Mesodermal cell (in vitro differentiated cells): ENCODE data around the gene AOPEP.
"Not testable (repeated sequence)": the region's sequence is repeated elsewhere in the genome, so short reads cannot be mapped to it uniquely, and the experiment has no call there.

Experiments used
- H3K27ac ChIP-seq: 2 replicates; pipeline ENCODE4 v1.7.0; 2013; ENCODE audit warnings: mild to moderate bottlenecking, low read depth, low read length, moderate library complexity; ENCODE audit not compliant: severe bottlenecking
- H3K36me3 ChIP-seq: 2 replicates; pipeline ENCODE4 v1.7.1; 2013; ENCODE audit warnings: mild to moderate bottlenecking, low read length, moderate library complexity; ENCODE audit not compliant: control insufficient read depth, insufficient read depth
- H3K4me1 ChIP-seq: one replicate; pipeline ENCODE4 v1.7.1; 2013; ENCODE audit warnings: mild to moderate bottlenecking, low read length; ENCODE audit not compliant: insufficient read depth, control insufficient read depth, poor library complexity, severe bottlenecking
- H3K4me3 ChIP-seq: 2 replicates; pipeline ENCODE4 v1.7.0; 2013; ENCODE audit warnings: low read length, control low read depth, mild to moderate bottlenecking; ENCODE audit not compliant: insufficient read depth, poor library complexity, severe bottlenecking; ENCODE audit errors: extremely low read depth
- H3K9me3 ChIP-seq: 2 replicates; pipeline ENCODE4 v1.7.1; 2013; ENCODE audit warnings: mild to moderate bottlenecking, low read length, moderate library complexity; ENCODE audit not compliant: control insufficient read depth
- WGBS, 2 experiments: methylation state at CpG; one replicate each; pipeline ENCODE4 v1.1.5; 2013; ENCODE audit warnings: missing lambda C conversion rate in 2 of 2; ENCODE audit not compliant: insufficient coverage in 2 of 2; 5-methylcytosine and 5-hydroxymethylcytosine counted together

Gene AOPEP

DNA sequence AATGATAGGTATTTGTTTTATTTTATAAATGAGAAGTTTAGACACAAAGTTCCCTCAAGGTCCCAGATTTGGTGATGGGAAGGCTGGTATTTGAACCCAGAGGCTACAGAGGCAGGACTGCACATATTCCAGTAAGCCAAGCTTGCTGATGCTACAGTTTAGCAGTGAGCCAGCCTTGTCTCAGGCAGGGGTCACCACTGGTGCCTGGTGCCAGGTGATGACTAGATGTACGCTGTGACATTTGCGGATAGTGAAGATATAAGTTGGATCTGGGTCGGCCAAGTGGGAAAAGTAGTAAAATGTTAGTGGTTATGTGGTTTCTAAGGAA lies 143.9 kb downstream of the AOPEP start:
- WGBS, 2 experiments, result 92 to 100% methylated on average over 2 to 3 of the region's 3 CpGs
- no peaks in the 10 kb centered on the region for H3K9me3 ChIP-seq
- no peak overlapping the region for H3K4me3 ChIP-seq
- H3K27ac ChIP-seq, result peak overlapping the region; percentile 57
- H3K36me3 ChIP-seq, result no peaks in the 10 kb centered on the region
- H3K4me1 ChIP-seq, result peaks cover 78% of the 10 kb centered on the region

- Histone ChIP-seq H3K4me1 (peaks cover 72% of the 10 kb centered on the region), H3K4me3 (no peak overlapping the region), H3K9me3 (no peaks in the 10 kb centered on the region), H3K27ac (peak overlapping the region; percentile 57), H3K36me3 (no peaks in the 10 kb centered on the region)
- WGBS, 2 experiments, result 91 to 95% methylated on average over 7 to 8 of the region's 8 CpGs
Measured at GRCh38 chr9:94870793-94871558, 144.5 kb downstream of the AOPEP start.

- Histone ChIP-seq H3K36me3 (no peaks in the 10 kb centered on the region), H3K9me3 (no peaks in the 10 kb centered on the region), H3K27ac (peak overlapping the region; percentile 90), H3K4me1 (peaks cover 61% of the 10 kb centered on the region), H3K4me3 (no peak overlapping the region)
- 95 to 96% methylated on average over 8 to 10 of the region's 13 CpGs for WGBS, 2 experiments
Measured at GRCh38 chr9:94872083-94872833, 145.8 kb downstream of the AOPEP start.

DNA sequence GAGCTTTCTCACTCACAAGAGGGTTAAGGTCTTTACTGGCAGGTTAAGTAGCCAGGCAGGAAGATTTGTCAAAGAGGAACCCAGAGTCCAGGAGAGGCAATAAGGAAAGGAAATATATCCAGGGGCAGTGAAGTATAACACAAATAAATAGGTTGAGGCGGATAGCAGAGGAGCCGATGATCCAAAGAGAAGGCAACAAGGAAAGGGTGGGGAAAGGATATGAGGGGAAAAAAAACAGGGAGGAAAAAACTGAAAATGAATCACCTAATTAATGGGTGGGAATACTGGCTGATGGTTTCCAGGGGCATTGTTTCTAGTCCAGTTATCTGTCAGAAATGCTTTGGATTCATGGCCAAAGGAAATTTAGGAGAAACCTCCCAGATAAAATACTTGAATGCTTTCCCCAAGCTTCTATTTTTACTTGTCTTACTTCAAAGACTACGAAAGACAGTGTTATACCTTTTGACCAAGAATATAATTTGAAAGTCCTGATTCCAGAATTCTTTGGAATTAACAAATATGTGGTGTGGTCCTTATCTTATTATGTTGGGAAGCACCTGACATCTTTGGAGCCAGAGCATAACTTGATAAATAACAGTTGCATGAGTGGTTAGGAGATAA lies 146.5 kb downstream of the AOPEP start:
- H3K4me1 ChIP-seq, result peaks cover 53% of the 10 kb centered on the region
- peak overlapping the region; percentile 90 for H3K27ac ChIP-seq
- no peak overlapping the region for H3K4me3 ChIP-seq
- 70 to 89% methylated on average over 2 to 3 of the region's 3 CpGs for WGBS, 2 experiments
- no peaks in the 10 kb centered on the region for H3K36me3 ChIP-seq
- H3K9me3 ChIP-seq, result no peaks in the 10 kb centered on the region

GRCh38 chr9:94874316-94874715 lies 147.8 kb downstream of the AOPEP start:
- H3K36me3 ChIP-seq, result no peaks in the 10 kb centered on the region
- H3K9me3 ChIP-seq, result peaks cover 6% of the 10 kb centered on the region
- H3K27ac ChIP-seq, result peak overlapping the region; percentile 90
- H3K4me3 ChIP-seq, result no peak overlapping the region
- no CpG with 5 or more reads among the region's 3 CpGs for WGBS, 2 experiments
- peaks cover 40% of the 10 kb centered on the region for H3K4me1 ChIP-seq

- Histone ChIP-seq H3K4me3 (no peak overlapping the region), H3K4me1 (peaks cover 32% of the 10 kb centered on the region), H3K36me3 (no peaks in the 10 kb centered on the region), H3K9me3 (peaks cover 6% of the 10 kb centered on the region), H3K27ac (no peak overlapping the region)
- 91 to 100% methylated on average over 4 to 5 of the region's 5 CpGs for WGBS, 2 experiments
Measured at GRCh38 chr9:94875300-94876020, 149.0 kb downstream of the AOPEP start.

DNA sequence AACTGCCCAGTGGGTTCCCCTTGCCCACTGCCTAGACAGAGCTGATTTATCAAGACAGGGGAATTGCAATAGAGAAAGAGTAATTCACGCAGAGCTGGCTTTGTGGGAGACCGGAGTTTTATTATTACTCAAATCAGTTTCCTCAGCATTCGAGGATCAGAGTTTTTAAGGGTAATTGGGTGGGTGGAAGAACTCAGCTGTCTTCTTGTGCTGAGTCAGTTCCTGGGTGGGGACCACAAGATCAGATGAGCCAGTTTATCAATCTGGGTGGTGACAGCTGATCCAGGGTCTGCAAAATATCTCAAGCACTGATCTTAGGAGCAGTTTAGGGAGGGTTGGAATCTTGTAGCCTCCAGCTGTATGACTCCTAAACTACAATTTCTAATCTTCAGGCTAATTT lies 152.3 kb downstream of the AOPEP start:
- WGBS, 2 experiments, result no CpG with 5 or more reads among the region's 3 CpGs
- H3K36me3 ChIP-seq, H3K9me3 ChIP-seq, H3K4me3 ChIP-seq, H3K4me1 ChIP-seq, H3K27ac ChIP-seq: not testable (repeated sequence)

GRCh38 chr9:94879230-94879629 lies 152.7 kb downstream of the AOPEP start:
- peaks cover 6% of the 10 kb centered on the region for H3K9me3 ChIP-seq
- H3K27ac ChIP-seq, result no peak overlapping the region
- no peak overlapping the region for H3K4me3 ChIP-seq
- H3K4me1 ChIP-seq, result peaks cover 10% of the 10 kb centered on the region
- no peaks in the 10 kb centered on the region for H3K36me3 ChIP-seq

DNA sequence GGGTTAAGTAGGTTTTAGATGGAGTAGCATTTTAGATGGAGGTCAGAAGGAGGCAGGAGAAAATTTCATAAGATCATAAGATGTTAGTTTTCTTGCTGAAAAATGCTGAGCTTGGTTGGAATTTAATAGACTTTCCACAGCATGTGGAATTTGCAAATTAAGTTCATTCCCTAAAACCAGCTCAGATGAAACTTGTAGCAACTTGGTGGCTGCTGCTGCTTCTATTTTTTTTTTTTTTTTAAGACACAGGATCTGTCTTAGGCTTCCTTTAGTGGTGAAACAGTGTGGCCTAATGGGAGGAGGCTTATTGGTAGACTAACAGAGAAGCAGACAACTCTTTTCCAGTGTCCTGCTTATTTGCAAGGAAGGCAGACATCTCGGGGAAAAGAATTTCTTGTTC lies 154.5 kb downstream of the AOPEP start:
- no peak overlapping the region for H3K4me3 ChIP-seq
- H3K9me3 ChIP-seq, result peaks cover 6% of the 10 kb centered on the region
- 67 to 80% methylated on average over 1 of the region's 1 CpG for WGBS, 2 experiments
- no peaks in the 10 kb centered on the region for H3K36me3 ChIP-seq
- H3K4me1 ChIP-seq, result peaks cover 15% of the 10 kb centered on the region
- no peak overlapping the region for H3K27ac ChIP-seq

- Histone ChIP-seq H3K4me1 (peaks cover 15% of the 10 kb centered on the region), H3K9me3 (peaks cover 6% of the 10 kb centered on the region), H3K27ac (no peak overlapping the region), H3K4me3 (no peak overlapping the region), H3K36me3 (no peaks in the 10 kb centered on the region)
- WGBS, 2 experiments, result 100% methylated on average over 2 of the region's 2 CpGs; no CpG with 5 or more reads in 1 of the 2 experiments
Measured at GRCh38 chr9:94881454-94881853, 155.0 kb downstream of the AOPEP start.
